OCI-LY7 (cell line): ENCODE results near the gene NAT8.
"Not testable (repeated sequence)": the region's sequence is repeated elsewhere in the genome, so short reads cannot be mapped to it uniquely, and the experiment has no call there.

Experiments
- EZH2phosphoT487 ChIP-seq: fragments of 200-600 bp; sonication (generic); IDR thresholded peaks from 2 replicates; pipeline ENCODE4 v1.6.1; 2018; ENCODE audit warnings: low read depth, borderline replicate concordance, mild to moderate bottlenecking, mixed run types, antibody characterized with exemption, low read length, moderate library complexity, mixed read lengths
- TF ChIP-seq, protein P1 (sequence below): fragments of 200-600 bp; sonication (generic); conservative IDR thresholded peaks from 2 replicates; pipeline ENCODE4 v1.5.1; 2014; ENCODE audit warnings: mild to moderate bottlenecking, antibody characterized with exemption, low read length, moderate library complexity, mixed read lengths

DNA sequence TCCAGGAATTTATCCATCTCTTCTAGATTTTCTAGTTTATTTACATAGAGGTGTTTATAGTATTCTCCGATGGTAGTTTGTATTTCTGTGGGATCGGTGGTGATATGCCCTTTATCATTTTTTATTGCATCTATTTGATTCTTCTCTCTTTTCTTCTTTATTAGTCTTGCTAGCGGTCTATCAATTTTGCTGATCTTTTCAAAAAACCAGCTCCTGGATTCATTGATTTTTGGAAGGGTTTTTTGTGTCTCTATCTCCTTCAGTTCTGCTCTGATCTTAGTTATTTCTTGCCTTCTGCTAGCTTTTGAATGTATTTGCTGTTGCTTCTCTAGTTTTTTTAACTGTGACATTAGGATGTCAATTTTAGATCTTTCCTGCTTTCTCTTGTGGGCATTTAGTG, 25.0 kb upstream of the NAT8 start:
- TF ChIP-seq, protein P1, sequence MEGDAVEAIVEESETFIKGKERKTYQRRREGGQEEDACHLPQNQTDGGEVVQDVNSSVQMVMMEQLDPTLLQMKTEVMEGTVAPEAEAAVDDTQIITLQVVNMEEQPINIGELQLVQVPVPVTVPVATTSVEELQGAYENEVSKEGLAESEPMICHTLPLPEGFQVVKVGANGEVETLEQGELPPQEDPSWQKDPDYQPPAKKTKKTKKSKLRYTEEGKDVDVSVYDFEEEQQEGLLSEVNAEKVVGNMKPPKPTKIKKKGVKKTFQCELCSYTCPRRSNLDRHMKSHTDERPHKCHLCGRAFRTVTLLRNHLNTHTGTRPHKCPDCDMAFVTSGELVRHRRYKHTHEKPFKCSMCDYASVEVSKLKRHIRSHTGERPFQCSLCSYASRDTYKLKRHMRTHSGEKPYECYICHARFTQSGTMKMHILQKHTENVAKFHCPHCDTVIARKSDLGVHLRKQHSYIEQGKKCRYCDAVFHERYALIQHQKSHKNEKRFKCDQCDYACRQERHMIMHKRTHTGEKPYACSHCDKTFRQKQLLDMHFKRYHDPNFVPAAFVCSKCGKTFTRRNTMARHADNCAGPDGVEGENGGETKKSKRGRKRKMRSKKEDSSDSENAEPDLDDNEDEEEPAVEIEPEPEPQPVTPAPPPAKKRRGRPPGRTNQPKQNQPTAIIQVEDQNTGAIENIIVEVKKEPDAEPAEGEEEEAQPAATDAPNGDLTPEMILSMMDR, result not testable (repeated sequence)
- TF ChIP-seq EZH2phosphoT487, result not testable (repeated sequence)
